Colonic mucosa (tissue), 4 donors: ENCODE data around the gene RICTOR. TPM values are rescaled to one million over a fixed set of nuclear protein-coding genes. Genes with fewer than 3 reads are reported as not detected.

Experiments used
- DNase-seq: peaks from one replicate; pipeline ENCODE4 v3.0.0-alpha.2; 2020
- H3K27ac ChIP-seq: fragments of 200-600 bp; one replicate; pipeline ENCODE4 v1.8.0; 2021
- H3K27me3 ChIP-seq: fragments of 200-600 bp; one replicate; pipeline ENCODE4 v1.8.0; 2021
- H3K36me3 ChIP-seq: fragments of 200-600 bp; one replicate; pipeline ENCODE4 v1.8.0; 2021
- H3K4me1 ChIP-seq: fragments of 200-600 bp; one replicate; pipeline ENCODE4 v1.8.0; 2021; ENCODE audit warnings: mild to moderate bottlenecking
- H3K4me3 ChIP-seq: fragments of 200-600 bp; one replicate; pipeline ENCODE4 v1.8.0; 2021
- H3K9ac ChIP-seq, 2 donors: one replicate each; pipeline ENCODE4 v1.7.0; 2013; ENCODE audit warnings: control low read depth in 2 of 2, low read depth in 2 of 2, low read length in 2 of 2
- H3K9me3 ChIP-seq: fragments of 200-600 bp; one replicate; pipeline ENCODE4 v1.8.0; 2021
- intact Hi-C: fragments of 100-400 bp; cut with DNase I; formaldehyde crosslinking; loops from one replicate; pipeline ENCODE4 v1.14.1; 2022
- total RNA-seq, 2 donors: library from RNA; stranded (reverse); fragmentation: NEBNext Ultra II Directional in 1 of 2; extraction: Animal tissue kit (Norgen Biotek cat#: 25700) in 1 of 2; gene quantifications; one replicate each; pipeline ENCODE4 v1.2.1, GENCODE V29; 2021
- TF ChIP-seq, protein P1 (sequence below): fragments of 200-600 bp; IDR thresholded peaks from one replicate; pipeline ENCODE4 v1.8.0; 2022; ENCODE audit warnings: antibody characterized with exemption, mild to moderate bottlenecking
- donor health status: healthy.
- donor health status: DM: no; HTN: no; CAD: no.
- donor health status: DM: no; HTN: no; CAD: no.

RICTOR gene
- total RNA-seq, 2 donors from 2014 or later, result 15.1 to 32.9 TPM

DNA sequence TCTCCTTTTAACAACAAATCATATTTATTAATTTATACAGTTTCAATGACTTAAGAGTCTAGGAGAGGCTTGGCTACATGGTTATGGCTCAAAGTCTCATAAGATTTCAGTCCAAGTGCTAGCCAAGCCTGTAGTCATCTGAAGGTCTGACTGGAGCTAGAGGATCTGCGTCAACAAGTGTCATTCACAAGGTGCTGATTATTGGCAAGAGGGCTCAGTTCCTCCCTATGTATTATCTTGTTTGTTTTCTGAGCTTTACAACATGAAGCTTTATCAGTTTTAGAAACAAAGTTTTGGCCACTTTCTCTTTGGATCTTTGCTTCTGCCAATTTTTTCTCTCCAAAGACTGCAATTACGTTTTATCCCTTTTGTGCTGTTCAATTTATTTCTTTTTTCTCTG, 94.7 kb downstream of the RICTOR start:
- Histone ChIP-seq H3K9ac (no peak overlapping the region), H3K27ac (no peak overlapping the region), H3K27me3 (no peaks in the 10 kb centered on the region), H3K36me3 (no peaks in the 10 kb centered on the region), H3K9me3 (no peaks in the 10 kb centered on the region), H3K4me3 (no peak overlapping the region), H3K4me1 (no peaks in the 10 kb centered on the region)
- intact Hi-C loops, result no loop called here
- no peak for DNase-seq
- TF ChIP-seq, protein P1, sequence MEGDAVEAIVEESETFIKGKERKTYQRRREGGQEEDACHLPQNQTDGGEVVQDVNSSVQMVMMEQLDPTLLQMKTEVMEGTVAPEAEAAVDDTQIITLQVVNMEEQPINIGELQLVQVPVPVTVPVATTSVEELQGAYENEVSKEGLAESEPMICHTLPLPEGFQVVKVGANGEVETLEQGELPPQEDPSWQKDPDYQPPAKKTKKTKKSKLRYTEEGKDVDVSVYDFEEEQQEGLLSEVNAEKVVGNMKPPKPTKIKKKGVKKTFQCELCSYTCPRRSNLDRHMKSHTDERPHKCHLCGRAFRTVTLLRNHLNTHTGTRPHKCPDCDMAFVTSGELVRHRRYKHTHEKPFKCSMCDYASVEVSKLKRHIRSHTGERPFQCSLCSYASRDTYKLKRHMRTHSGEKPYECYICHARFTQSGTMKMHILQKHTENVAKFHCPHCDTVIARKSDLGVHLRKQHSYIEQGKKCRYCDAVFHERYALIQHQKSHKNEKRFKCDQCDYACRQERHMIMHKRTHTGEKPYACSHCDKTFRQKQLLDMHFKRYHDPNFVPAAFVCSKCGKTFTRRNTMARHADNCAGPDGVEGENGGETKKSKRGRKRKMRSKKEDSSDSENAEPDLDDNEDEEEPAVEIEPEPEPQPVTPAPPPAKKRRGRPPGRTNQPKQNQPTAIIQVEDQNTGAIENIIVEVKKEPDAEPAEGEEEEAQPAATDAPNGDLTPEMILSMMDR, result no peak

DNA sequence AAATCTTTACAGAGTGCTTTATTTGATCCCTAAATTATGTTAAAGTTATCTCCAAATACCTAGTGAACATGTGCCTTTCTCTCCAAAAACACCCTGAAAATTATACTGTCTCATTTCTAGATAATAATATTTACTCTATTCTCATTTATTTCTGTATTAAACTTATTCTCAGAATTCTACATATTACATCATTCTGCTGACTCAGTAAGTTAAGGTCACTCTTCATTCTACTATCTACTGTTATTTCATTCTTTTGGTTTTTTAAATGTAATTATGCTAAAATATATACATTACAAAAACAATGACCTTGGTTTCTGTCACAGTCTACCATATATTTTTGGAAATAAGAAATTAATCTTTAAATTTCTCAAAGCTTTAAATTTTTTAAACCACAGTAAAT, 96.2 kb downstream of the RICTOR start:
- intact Hi-C loops, result no loop called here
- TF ChIP-seq, protein P1, result no peak
- no peaks in the 10 kb centered on the region for H3K36me3 ChIP-seq

DNA sequence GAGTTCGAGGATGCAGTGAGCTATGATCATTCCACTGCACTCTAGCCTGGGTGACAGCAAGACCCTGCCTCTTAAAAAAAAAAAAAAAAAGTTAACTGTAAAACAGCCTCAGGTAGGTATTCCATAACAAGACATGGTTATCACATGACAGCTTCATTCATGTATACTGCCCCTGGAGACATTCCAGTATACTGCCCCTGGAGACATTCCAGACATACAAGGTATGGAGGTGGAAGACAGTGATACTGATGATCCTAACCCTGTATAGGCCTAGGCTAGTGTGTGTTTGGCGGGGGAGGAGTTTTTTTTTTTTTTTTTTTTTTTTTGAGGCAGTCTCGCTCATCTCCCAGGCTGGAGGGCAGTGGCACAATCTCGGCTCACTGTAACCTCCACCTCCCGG, 105.5 kb downstream of the RICTOR start:
- Histone ChIP-seq H3K36me3 (peaks cover 3% of the 10 kb centered on the region), H3K4me3 (no peak overlapping the region), H3K27ac (no peak overlapping the region), H3K9me3 (no peaks in the 10 kb centered on the region), H3K27me3 (no peaks in the 10 kb centered on the region), H3K9ac (no peak overlapping the region), H3K4me1 (no peaks in the 10 kb centered on the region)
- TF ChIP-seq, protein P1, result no peak
- intact Hi-C loops, result no loop called here
- no peak for DNase-seq

More for the DNA sequence above, 96.2 kb downstream of the RICTOR start:
- Histone ChIP-seq H3K4me1 (no peaks in the 10 kb centered on the region), H3K27ac (no peak overlapping the region), H3K9me3 (no peaks in the 10 kb centered on the region), H3K27me3 (no peaks in the 10 kb centered on the region), H3K4me3 (no peak overlapping the region), H3K9ac (no peak overlapping the region)
- no peak for DNase-seq

DNA sequence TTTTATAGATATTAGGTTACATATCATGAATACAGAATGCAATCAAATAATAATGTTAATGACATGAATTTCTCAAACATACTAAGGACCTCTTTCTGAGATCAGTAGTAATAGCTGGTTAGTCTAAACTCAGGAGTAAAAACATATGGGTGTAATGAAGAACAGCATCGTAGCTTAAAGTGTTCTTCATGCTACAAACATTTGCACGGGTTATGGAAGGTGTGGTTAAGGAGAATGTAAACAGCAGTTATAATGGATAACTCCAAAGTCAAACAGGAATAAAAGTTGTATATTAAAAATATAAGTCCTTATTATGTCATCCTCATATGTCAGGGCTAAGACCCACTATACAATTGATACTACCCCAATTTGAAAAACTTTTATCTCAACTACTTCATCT, 112.5 kb downstream of the RICTOR start:
- no peak overlapping the region for H3K27ac ChIP-seq
- no peaks in the 10 kb centered on the region for H3K36me3 ChIP-seq
- no peak overlapping the region for H3K9ac ChIP-seq
- no peaks in the 10 kb centered on the region for H3K27me3 ChIP-seq
- H3K9me3 ChIP-seq, result no peaks in the 10 kb centered on the region
- TF ChIP-seq, protein P1, result no peak
- H3K4me1 ChIP-seq, result no peaks in the 10 kb centered on the region
- no peak overlapping the region for H3K4me3 ChIP-seq
- no peak for DNase-seq
- intact Hi-C loops, result no loop called here

DNA sequence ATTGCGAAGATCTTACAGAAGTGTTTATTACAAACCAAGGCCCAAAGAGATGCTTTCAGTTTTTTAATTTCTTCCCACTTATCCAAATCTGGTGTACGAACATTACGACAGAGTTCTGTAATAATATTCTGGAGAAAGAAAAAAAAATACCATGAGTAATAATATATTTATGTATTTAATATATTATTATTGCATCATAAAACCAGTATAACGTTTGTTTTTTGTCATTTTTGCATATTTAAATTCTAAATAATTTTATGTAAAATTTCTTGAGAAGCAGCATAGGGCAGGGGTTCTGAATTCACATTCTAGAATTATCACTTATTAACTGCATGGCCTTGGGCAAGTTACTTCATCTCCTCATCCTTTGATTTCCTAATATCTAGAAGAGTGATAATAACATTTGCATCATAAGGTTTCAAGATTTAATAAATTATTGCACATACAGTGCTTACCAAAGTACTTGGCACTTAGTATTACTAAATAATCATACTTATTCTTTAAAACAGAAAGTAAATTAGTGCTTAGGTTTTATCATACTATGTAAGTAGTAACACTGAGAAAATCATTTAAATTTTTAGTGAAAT, 120.7 kb downstream of the RICTOR start:
- Histone ChIP-seq H3K9ac (no peak overlapping the region), H3K9me3 (no peaks in the 10 kb centered on the region), H3K27me3 (no peaks in the 10 kb centered on the region), H3K36me3 (peaks cover 6% of the 10 kb centered on the region), H3K4me3 (no peak overlapping the region), H3K4me1 (no peaks in the 10 kb centered on the region), H3K27ac (no peak overlapping the region)
- intact Hi-C loops, result no loop called here
- TF ChIP-seq, protein P1, result no peak
- no peak for DNase-seq
